ENCODE results near the gene TM2D3.
A peak's percentile ranks its signal among the peaks of the same experiment; 100 is the strongest.

The TM2D3 gene

DNA sequence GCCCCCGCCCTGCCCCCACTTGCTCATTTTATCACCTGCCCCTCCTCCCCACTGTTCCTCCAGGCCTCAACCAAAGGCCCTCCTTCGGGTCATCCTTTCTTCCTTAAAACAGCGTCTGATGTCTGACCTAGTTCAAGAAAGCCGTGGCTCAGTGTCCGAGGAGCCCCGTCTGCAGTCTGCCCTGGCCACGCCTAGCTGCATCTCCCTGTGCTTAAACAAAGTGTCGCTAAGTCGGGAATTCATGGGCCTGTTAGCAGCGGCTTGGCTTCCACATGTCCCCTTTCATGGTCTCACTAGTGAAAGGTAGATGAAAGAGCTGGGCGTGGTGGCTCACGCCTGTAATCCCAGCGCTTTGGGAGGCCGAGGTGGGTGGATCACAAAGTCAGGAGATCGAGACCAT, 41.2 kb downstream of the TM2D3 start:
- Mint-ChIP-seq H3K36me3 (ENCODE audit: low read depth) (no peaks in the 10 kb centered on the region), H3K4me3 (no peak overlapping the region), H3K9me3 (no peaks in the 10 kb centered on the region), H3K27ac (peak overlapping the region in 2 of 3 experiments; percentile 24 to 31), H3K27me3 (ENCODE audit: low read depth) (peaks cover 18% of the 10 kb centered on the region), H3K4me1 (peaks cover 64% of the 10 kb centered on the region)
- TF ChIP-seq, protein P1, sequence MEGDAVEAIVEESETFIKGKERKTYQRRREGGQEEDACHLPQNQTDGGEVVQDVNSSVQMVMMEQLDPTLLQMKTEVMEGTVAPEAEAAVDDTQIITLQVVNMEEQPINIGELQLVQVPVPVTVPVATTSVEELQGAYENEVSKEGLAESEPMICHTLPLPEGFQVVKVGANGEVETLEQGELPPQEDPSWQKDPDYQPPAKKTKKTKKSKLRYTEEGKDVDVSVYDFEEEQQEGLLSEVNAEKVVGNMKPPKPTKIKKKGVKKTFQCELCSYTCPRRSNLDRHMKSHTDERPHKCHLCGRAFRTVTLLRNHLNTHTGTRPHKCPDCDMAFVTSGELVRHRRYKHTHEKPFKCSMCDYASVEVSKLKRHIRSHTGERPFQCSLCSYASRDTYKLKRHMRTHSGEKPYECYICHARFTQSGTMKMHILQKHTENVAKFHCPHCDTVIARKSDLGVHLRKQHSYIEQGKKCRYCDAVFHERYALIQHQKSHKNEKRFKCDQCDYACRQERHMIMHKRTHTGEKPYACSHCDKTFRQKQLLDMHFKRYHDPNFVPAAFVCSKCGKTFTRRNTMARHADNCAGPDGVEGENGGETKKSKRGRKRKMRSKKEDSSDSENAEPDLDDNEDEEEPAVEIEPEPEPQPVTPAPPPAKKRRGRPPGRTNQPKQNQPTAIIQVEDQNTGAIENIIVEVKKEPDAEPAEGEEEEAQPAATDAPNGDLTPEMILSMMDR (IDR thresholded peaks at IDR 0.05; ENCODE audit: unreplicated experiment in 3 of 3) = no peak

DNA sequence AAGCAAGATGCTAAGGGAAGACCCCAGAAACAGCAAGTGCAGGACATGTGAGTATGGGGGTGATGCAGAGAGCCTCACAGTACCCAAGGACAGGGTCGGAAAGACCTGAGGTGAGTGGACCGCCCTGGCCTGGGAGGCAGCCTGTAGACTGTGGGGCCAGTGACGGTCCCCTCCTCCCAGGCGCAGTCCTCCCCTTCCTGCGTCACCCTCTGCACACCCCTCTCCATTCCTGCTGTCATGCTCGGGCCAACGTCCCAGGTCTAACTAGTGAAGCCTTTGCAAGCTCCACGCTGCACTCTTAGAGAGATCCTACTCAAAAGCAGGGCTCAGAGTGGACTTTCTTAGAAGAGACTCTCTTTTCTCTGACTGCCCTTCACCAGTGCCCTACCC, 41.6 kb downstream of the TM2D3 start:
- peaks cover 64% of the 10 kb centered on the region for H3K4me1 Mint-ChIP-seq
- peak overlapping the region in 2 of 3 experiments; percentile 24 to 31 for H3K27ac Mint-ChIP-seq
- TF ChIP-seq, protein P1 (IDR thresholded peaks at IDR 0.05; ENCODE audit: unreplicated experiment in 3 of 3) = no peak
- H3K36me3 Mint-ChIP-seq (ENCODE audit: low read depth) = no peaks in the 10 kb centered on the region
- H3K4me3 Mint-ChIP-seq = no peak overlapping the region
- H3K27me3 Mint-ChIP-seq (ENCODE audit: low read depth) = peaks cover 15% of the 10 kb centered on the region
- H3K9me3 Mint-ChIP-seq = peaks cover 3% of the 10 kb centered on the region

DNA sequence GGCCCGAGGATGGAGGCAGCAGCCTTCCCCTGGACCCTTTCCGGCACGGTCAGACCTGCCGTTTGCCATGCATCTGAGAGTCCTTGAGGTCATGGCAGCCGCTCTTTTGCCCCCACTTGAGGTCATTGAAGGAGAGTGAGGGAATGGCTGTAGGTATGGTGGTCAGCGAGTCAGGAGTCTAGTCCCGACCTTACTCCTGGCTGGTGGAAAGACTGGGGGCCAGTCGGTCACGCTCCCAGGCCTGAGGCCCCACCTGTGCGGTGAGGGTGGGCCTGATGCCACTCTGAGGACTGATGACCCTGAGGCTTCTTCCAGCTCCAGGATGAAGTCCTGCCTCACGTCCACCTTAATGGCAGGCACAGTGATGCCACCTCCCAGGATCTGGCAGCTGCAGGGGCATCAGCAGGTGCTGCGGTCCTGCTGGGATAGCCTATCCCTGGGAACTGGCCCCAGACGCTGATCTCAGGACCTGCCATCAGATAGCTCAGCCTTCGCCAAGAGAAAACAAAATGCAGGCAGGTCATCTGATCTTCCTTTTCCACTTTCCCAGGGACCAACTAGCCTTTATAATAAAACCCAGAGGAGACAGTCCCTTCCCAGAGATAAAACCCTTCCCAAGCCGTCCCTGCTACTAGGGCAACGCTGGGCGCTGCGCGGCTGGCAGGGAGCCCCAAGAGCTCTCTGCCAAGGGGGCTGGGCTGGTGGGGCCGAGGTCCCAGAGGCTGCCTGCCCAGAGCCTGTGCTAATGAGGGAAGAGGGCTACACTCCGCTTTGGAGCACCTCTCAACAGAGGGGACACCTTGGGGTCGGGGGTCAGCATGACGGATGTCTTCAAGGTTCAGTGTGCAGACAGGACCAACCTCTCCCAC, 42.2 kb downstream of the TM2D3 start:
- no peak overlapping the region for H3K4me3 Mint-ChIP-seq
- peaks cover 5% of the 10 kb centered on the region for H3K9me3 Mint-ChIP-seq
- TF ChIP-seq, protein P1 (IDR thresholded peaks at IDR 0.05; ENCODE audit: unreplicated experiment in 3 of 3) = no peak
- H3K27me3 Mint-ChIP-seq (ENCODE audit: low read depth) = peaks cover 13% of the 10 kb centered on the region
- peaks cover 60% of the 10 kb centered on the region for H3K4me1 Mint-ChIP-seq
- H3K27ac Mint-ChIP-seq = peak overlapping the region in 1 of 3 experiments; percentile 31
- no peaks in the 10 kb centered on the region for H3K36me3 Mint-ChIP-seq (ENCODE audit: low read depth)

DNA sequence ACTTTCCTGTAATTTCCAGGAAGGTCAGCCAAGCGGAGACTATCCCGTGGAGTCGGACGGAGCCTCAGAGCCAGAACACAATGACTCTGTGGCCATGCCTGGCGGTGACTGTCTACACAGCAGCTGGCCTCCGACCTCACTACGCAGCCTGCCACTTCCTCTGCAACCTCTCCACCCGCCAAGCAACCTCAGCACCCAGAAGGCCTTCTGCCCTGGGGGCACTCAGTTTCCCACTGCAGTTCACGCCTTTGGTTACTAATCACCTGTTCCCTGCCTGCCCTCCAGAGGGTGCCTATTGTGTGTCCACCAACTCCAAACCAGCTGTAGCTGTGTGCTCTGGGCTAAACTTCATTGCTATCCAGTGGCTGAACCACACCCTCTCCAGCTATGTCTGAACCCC, 44.0 kb downstream of the TM2D3 start:
- H3K27ac Mint-ChIP-seq = no peak overlapping the region
- H3K4me3 Mint-ChIP-seq = no peak overlapping the region
- peaks cover 9% of the 10 kb centered on the region for H3K27me3 Mint-ChIP-seq (ENCODE audit: low read depth)
- TF ChIP-seq, protein P1 (IDR thresholded peaks at IDR 0.05; ENCODE audit: unreplicated experiment in 3 of 3) = no peak
- H3K9me3 Mint-ChIP-seq = peaks cover 5% of the 10 kb centered on the region
- H3K4me1 Mint-ChIP-seq = peaks cover 43% of the 10 kb centered on the region
- H3K36me3 Mint-ChIP-seq (ENCODE audit: low read depth) = no peaks in the 10 kb centered on the region

DNA sequence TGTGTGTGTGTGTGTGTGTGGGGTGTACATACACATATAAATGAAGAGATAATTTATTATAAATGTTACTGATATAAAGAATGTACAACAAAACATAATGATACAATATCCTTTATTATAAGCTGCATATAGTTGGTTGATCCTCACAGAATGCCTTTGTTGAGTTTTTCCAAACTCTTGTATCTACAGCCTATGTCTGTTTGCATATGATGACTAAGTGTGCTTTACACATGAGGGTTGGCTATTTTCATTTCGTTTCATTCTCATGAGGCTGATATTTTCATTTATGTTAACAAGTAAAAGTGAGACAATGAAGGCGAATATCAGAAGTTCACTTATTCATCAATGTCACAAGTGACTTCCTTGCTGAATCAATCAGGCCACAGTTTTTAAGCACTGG, 45.1 kb downstream of the TM2D3 start:
- Mint-ChIP-seq H3K9me3 (peaks cover 5% of the 10 kb centered on the region), H3K4me3 (no peak overlapping the region), H3K36me3 (ENCODE audit: low read depth) (no peaks in the 10 kb centered on the region), H3K27me3 (ENCODE audit: low read depth) (peaks cover 7% of the 10 kb centered on the region), H3K27ac (no peak overlapping the region), H3K4me1 (peaks cover 38% of the 10 kb centered on the region)
- TF ChIP-seq, protein P1 (IDR thresholded peaks at IDR 0.05; ENCODE audit: unreplicated experiment in 3 of 3) = no peak
